Neural progenitor cell (in vitro differentiated cells): Measurements from ENCODE around the gene CLIC4. TPM values are rescaled to one million over a fixed set of nuclear protein-coding genes. Genes with fewer than 3 reads are reported as not detected.
"Not testable (repeated sequence)": the region's sequence is repeated elsewhere in the genome, so short reads cannot be mapped to it uniquely, and the experiment has no call there.

Source experiments
- DNase-seq: peaks from one replicate; pipeline ENCODE4 v3.0.0-alpha.2; 2016; ENCODE audit warnings: low spot score
- H2AFZ ChIP-seq: fragments of 200-600 bp; sonication (generic); replicated peaks from 2 replicates; pipeline ENCODE4 v1.6.1; 2016; ENCODE audit warnings: antibody characterized with exemption
- H3F3A ChIP-seq: fragments of 200-600 bp; sonication (generic); 2 replicates; pipeline ENCODE4 v1.6.1; 2016; ENCODE audit warnings: antibody characterized with exemption, low read depth
- H3K27ac ChIP-seq: fragments of 200-600 bp; sonication (generic); 2 replicates; pipeline ENCODE4 v1.5.1; 2016; ENCODE audit warnings: mild to moderate bottlenecking
- H3K27me3 ChIP-seq: fragments of 200-600 bp; sonication (generic); 2 replicates; pipeline ENCODE4 v1.6.1; 2016; ENCODE audit warnings: mild to moderate bottlenecking, moderate library complexity
- H3K36me3 ChIP-seq: fragments of 200-600 bp; sonication (generic); 2 replicates; pipeline ENCODE4 v1.5.1; 2016
- H3K4me1 ChIP-seq: fragments of 200-600 bp; sonication (generic); 2 replicates; pipeline ENCODE4 v1.6.1; 2016; ENCODE audit warnings: mixed run types
- H3K4me2 ChIP-seq: fragments of 200-600 bp; sonication (generic); 2 replicates; pipeline ENCODE4 v1.6.1; 2016
- H3K4me3 ChIP-seq: fragments of 200-600 bp; sonication (generic); 2 replicates; pipeline ENCODE4 v1.5.1; 2016
- H3K79me2 ChIP-seq: fragments of 200-600 bp; sonication (generic); 2 replicates; pipeline ENCODE4 v1.6.1; 2016; ENCODE audit warnings: low read depth
- H3K9ac ChIP-seq: fragments of 200-600 bp; sonication (generic); 2 replicates; pipeline ENCODE4 v1.6.1; 2016
- H3K9me3 ChIP-seq: fragments of 200-600 bp; sonication (generic); 2 replicates; pipeline ENCODE4 v1.5.1; 2016; ENCODE audit warnings: low read depth
- H4K20me1 ChIP-seq: fragments of 200-600 bp; sonication (generic); 2 replicates; pipeline ENCODE4 v1.6.1; 2016; ENCODE audit warnings: low read depth
- H3K27ac Mint-ChIP-seq: 3 replicates; pipeline ENCODE4 v1.8.0; 2021; ENCODE audit warnings: mixed read lengths
- H3K27me3 Mint-ChIP-seq: 2 replicates; pipeline ENCODE4 v1.8.0; 2022; ENCODE audit warnings: low read depth, mild to moderate bottlenecking, inconsistent platforms, moderate library complexity, mixed read lengths; ENCODE audit not compliant: insufficient read depth
- H3K36me3 Mint-ChIP-seq: 3 replicates; pipeline ENCODE4 v1.8.0; 2021; ENCODE audit warnings: mixed read lengths
- H3K4me1 Mint-ChIP-seq: 3 replicates; pipeline ENCODE4 v1.8.0; 2021; ENCODE audit warnings: mixed read lengths
- H3K4me3 Mint-ChIP-seq: 3 replicates; pipeline ENCODE4 v1.8.0; 2021; ENCODE audit warnings: mild to moderate bottlenecking, moderate library complexity, mixed read lengths
- H3K9me3 Mint-ChIP-seq: 3 replicates; pipeline ENCODE4 v1.8.0; 2020; ENCODE audit warnings: mixed read lengths
- CTCF ChIP-seq: fragments of 200-600 bp; sonication (generic); IDR thresholded peaks from 2 replicates; pipeline ENCODE4 v1.5.1; 2017; ENCODE audit warnings: antibody characterized with exemption, mild to moderate bottlenecking
- EZH2 ChIP-seq: fragments of 200-600 bp; sonication (generic); IDR thresholded peaks from 2 replicates; pipeline ENCODE4 v1.6.1; 2017; ENCODE audit warnings: antibody characterized with exemption, mild to moderate bottlenecking, moderate library complexity
- EZH2phosphoT487 ChIP-seq: fragments of 200-600 bp; sonication (generic); IDR thresholded peaks from 2 replicates; pipeline ENCODE4 v1.6.1; 2017; ENCODE audit warnings: antibody characterized with exemption
- total RNA-seq: library from RNA; depleted of rRNA; stranded (reverse); fragments of >200 nt; gene quantifications from 2 replicates; pipeline ENCODE4 v1.2.3, GENCODE V29; 2015; ENCODE audit warnings: low replicate concordance

The CLIC4 gene
- total RNA-seq, 1 donor from 2014 or later: 263 TPM

GRCh38 chr1:24754229-24754628 is 9.0 kb downstream of the CLIC4 start:
- Mint-ChIP-seq H3K9me3 (peaks cover 6% of the 10 kb centered on the region), H3K36me3 (peaks cover 40% of the 10 kb centered on the region), H3K4me1 (peaks cover 5% of the 10 kb centered on the region), H3K4me3 (no peak overlapping the region), H3K27ac (no peak overlapping the region), H3K27me3 (no peaks in the 10 kb centered on the region)
- Histone ChIP-seq H3K27me3 (no peaks in the 10 kb centered on the region), H3K9me3 (no peaks in the 10 kb centered on the region), H3K4me2 (no peak overlapping the region), H3K36me3 (peaks cover 4% of the 10 kb centered on the region), H3K27ac (no peak overlapping the region), H3K79me2 (peaks cover 100% of the 10 kb centered on the region), H3K9ac (no peak overlapping the region), H3K4me1 (no peaks in the 10 kb centered on the region), H3K4me3 (no peak overlapping the region), H4K20me1 (peaks cover 84% of the 10 kb centered on the region), H3F3A (no peaks in the 10 kb centered on the region), H2AFZ (no peak overlapping the region)
- no peak for TF ChIP-seq CTCF
- TF ChIP-seq EZH2: no peak
- TF ChIP-seq EZH2phosphoT487: no peak
- no peak for DNase-seq

GRCh38 chr1:24755323-24755722 is 10.1 kb downstream of the CLIC4 start:
- H3K4me3 Mint-ChIP-seq, H3K4me3 ChIP-seq, H3K4me2 ChIP-seq, H3K27ac Mint-ChIP-seq, DNase-seq, H3K27me3 Mint-ChIP-seq, H3K27me3 ChIP-seq, H3K36me3 ChIP-seq, H3K9me3 ChIP-seq, H3F3A ChIP-seq, H3K27ac ChIP-seq, H3K4me1 ChIP-seq, H2AFZ ChIP-seq, H3K9me3 Mint-ChIP-seq, H3K4me1 Mint-ChIP-seq, H3K9ac ChIP-seq: not testable (repeated sequence)
- peaks cover 100% of the 10 kb centered on the region for H3K79me2 ChIP-seq
- peaks cover 34% of the 10 kb centered on the region for H3K36me3 Mint-ChIP-seq
- peaks cover 84% of the 10 kb centered on the region for H4K20me1 ChIP-seq

- Histone ChIP-seq H3F3A (no peaks in the 10 kb centered on the region), H3K79me2 (peaks cover 100% of the 10 kb centered on the region), H3K9ac (no peak overlapping the region), H3K4me2 (no peak overlapping the region), H3K4me1 (peaks cover 6% of the 10 kb centered on the region), H2AFZ (no peak overlapping the region), H3K4me3 (no peak overlapping the region), H3K9me3 (no peaks in the 10 kb centered on the region), H3K27me3 (no peaks in the 10 kb centered on the region), H4K20me1 (peaks cover 85% of the 10 kb centered on the region), H3K36me3 (peaks cover 4% of the 10 kb centered on the region), H3K27ac (no peak overlapping the region)
- H3K9me3 Mint-ChIP-seq: peaks cover 6% of the 10 kb centered on the region
- H3K36me3 Mint-ChIP-seq: peaks cover 29% of the 10 kb centered on the region
- H3K4me1 Mint-ChIP-seq: no peaks in the 10 kb centered on the region
- TF ChIP-seq CTCF (no peak), EZH2phosphoT487 (no peak), EZH2 (no peak)
- no peak overlapping the region for H3K4me3 Mint-ChIP-seq
- DNase-seq: no peak
- no peak overlapping the region for H3K27ac Mint-ChIP-seq
- no peaks in the 10 kb centered on the region for H3K27me3 Mint-ChIP-seq
Measured at GRCh38 chr1:24756395-24756794, 11.1 kb downstream of the CLIC4 start.

GRCh38 chr1:24759492-24759891 is 14.2 kb downstream of the CLIC4 start:
- peaks cover 70% of the 10 kb centered on the region for H4K20me1 ChIP-seq
- H3K9ac ChIP-seq: no peak overlapping the region
- DNase-seq: no peak
- H3K4me3 ChIP-seq: no peak overlapping the region
- H3K4me1 ChIP-seq: peaks cover 6% of the 10 kb centered on the region
- no peaks in the 10 kb centered on the region for H3K27me3 Mint-ChIP-seq
- no peak overlapping the region for H2AFZ ChIP-seq
- H3K27ac ChIP-seq: no peak overlapping the region
- peaks cover 13% of the 10 kb centered on the region for H3K36me3 Mint-ChIP-seq
- no peak overlapping the region for H3K4me2 ChIP-seq
- peaks cover under 1% of the 10 kb centered on the region for H3K9me3 Mint-ChIP-seq
- peaks cover 100% of the 10 kb centered on the region for H3K79me2 ChIP-seq
- H3K27me3 ChIP-seq: no peaks in the 10 kb centered on the region
- H3K36me3 ChIP-seq: peaks cover 4% of the 10 kb centered on the region
- no peaks in the 10 kb centered on the region for H3K4me1 Mint-ChIP-seq
- H3K27ac Mint-ChIP-seq: no peak overlapping the region
- TF ChIP-seq EZH2: no peak
- no peak for TF ChIP-seq CTCF
- TF ChIP-seq EZH2phosphoT487: no peak
- H3F3A ChIP-seq: no peaks in the 10 kb centered on the region
- H3K4me3 Mint-ChIP-seq: no peak overlapping the region
- H3K9me3 ChIP-seq: no peaks in the 10 kb centered on the region
